Mucosa of descending colon (tissue), 3 donors: Measurements from ENCODE around the gene HS6ST2. TPM values are rescaled to one million over a fixed set of nuclear protein-coding genes. Genes with fewer than 3 reads are reported as not detected.

Experiments used
- ATAC-seq: fragments of 200-7000 bp; cut with Tn5 transposase; one replicate; pipeline ENCODE4 v1.9.1; 2020; ENCODE audit warnings: mild to moderate bottlenecking, moderate library complexity
- DNase-seq, 3 donors: peaks; one replicate each; pipeline ENCODE4 v3.0.0-alpha.2; 2020
- H3K36me3 ChIP-seq: fragments of 200-600 bp; one replicate; pipeline ENCODE4 v1.8.0; 2021; ENCODE audit warnings: low read depth, mild to moderate bottlenecking
- H3K4me1 ChIP-seq: fragments of 200-600 bp; one replicate; pipeline ENCODE4 v1.8.0; 2021; ENCODE audit warnings: low read depth, mild to moderate bottlenecking
- H3K4me3 ChIP-seq: fragments of 200-600 bp; one replicate; pipeline ENCODE4 v1.8.0; 2021; ENCODE audit warnings: mild to moderate bottlenecking
- H3K9me3 ChIP-seq: fragments of 200-600 bp; one replicate; pipeline ENCODE4 v1.8.0; 2021; ENCODE audit warnings: mild to moderate bottlenecking
- intact Hi-C, 2 donors: fragments of 100-400 bp; cut with DNase I in 1 of 2; cut with micrococcal nuclease in 1 of 2; formaldehyde crosslinking; loops; one replicate each; pipeline versions ENCODE4 v1.11.0 to v1.11.1; 2022; cut with DNase I, micrococcal nuclease
- long read RNA-seq, 2 donors: library from polyadenylated mRNA; unstranded; transcript quantifications; one replicate each; pipeline ENCODE4 v2.0.0, GENCODE V29; 2019 to 2021
- total RNA-seq, 3 donors: library from RNA; stranded (reverse); fragmentation: NEBNext Ultra II Directional in 2 of 3; extraction: Animal tissue kit (Norgen Biotek cat#: 25700) in 2 of 3; gene quantifications; one replicate each; pipeline versions ENCODE4 v1.2.1 to v1.2.4, GENCODE V29; 2021 to 2023
- TF ChIP-seq, protein P1 (sequence below): fragments of 200-600 bp; IDR thresholded peaks from one replicate; pipeline ENCODE4 v1.8.0; 2022; ENCODE audit warnings: antibody characterized with exemption, mild to moderate bottlenecking
- donor health status: DM: no; HTN: no; CAD: no; lungs with moderate emphysema.
- donor health status: DM: no; HTN: no; CAD: no.
- donor health status: DM: no; HTN: yes; CAD: no.

The HS6ST2 gene
- total RNA-seq, result 1 to 10 TPM in 1 of 3 donors, under 1 TPM in 2; 0.38 to 1.5 (median 0.52) TPM
- long read RNA-seq, donor 1, result 0 reads
- long read RNA-seq, donor 2, result 0 reads

GRCh38 chrX:132958091-132958703, at the start of gene HS6ST2:
Gene HS6ST2, minus strand, starts transcription at chrX:132958629.
- H3K9me3 ChIP-seq, result no peaks in the 10 kb centered on the region
- ATAC-seq, result peak; percentile 65
- peak; percentile 8 to 48 (median 48) for DNase-seq
- peaks cover 4% of the 10 kb centered on the region for H3K4me1 ChIP-seq
- no peaks in the 10 kb centered on the region for H3K36me3 ChIP-seq
- TF ChIP-seq, protein P1, sequence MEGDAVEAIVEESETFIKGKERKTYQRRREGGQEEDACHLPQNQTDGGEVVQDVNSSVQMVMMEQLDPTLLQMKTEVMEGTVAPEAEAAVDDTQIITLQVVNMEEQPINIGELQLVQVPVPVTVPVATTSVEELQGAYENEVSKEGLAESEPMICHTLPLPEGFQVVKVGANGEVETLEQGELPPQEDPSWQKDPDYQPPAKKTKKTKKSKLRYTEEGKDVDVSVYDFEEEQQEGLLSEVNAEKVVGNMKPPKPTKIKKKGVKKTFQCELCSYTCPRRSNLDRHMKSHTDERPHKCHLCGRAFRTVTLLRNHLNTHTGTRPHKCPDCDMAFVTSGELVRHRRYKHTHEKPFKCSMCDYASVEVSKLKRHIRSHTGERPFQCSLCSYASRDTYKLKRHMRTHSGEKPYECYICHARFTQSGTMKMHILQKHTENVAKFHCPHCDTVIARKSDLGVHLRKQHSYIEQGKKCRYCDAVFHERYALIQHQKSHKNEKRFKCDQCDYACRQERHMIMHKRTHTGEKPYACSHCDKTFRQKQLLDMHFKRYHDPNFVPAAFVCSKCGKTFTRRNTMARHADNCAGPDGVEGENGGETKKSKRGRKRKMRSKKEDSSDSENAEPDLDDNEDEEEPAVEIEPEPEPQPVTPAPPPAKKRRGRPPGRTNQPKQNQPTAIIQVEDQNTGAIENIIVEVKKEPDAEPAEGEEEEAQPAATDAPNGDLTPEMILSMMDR, result no peak
- H3K4me3 ChIP-seq, result no peak within 1 kb of the TSS
- intact Hi-C loops, result no loop called here

- H3K4me3 ChIP-seq, result no peak overlapping the region
- no peaks in the 10 kb centered on the region for H3K4me1 ChIP-seq
- H3K9me3 ChIP-seq, result no peaks in the 10 kb centered on the region
- intact Hi-C loops, result no loop called here
- TF ChIP-seq, protein P1, result no peak
- DNase-seq (no peak), ATAC-seq (no peak)
- H3K36me3 ChIP-seq, result no peaks in the 10 kb centered on the region
Observed at GRCh38 chrX:133007458-133007857, 49.0 kb upstream of the HS6ST2 start.

DNA sequence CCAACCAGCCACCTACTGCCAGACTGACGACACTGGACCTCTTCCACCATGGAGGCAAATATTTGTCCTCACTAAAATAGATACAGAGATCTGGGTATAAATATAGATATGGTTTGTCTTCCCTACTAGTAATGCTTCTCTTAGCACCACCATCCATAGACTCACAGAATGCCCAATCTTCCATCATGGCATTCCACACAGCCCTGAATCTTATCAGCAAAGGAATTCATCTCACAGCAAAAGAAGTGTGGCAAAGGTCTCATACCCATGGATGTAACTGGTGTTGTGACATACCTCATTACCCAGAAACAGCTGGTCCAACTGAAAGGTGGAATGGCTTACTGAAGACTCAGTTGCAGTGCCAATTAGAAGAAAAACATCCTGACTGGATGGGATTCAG, 47.2 kb upstream of the HS6ST2 start:
- Histone ChIP-seq H3K4me1 (no peaks in the 10 kb centered on the region), H3K9me3 (no peaks in the 10 kb centered on the region), H3K4me3 (no peak overlapping the region), H3K36me3 (no peaks in the 10 kb centered on the region)
- intact Hi-C loops, result no loop called here
- DNase-seq (no peak), ATAC-seq (no peak)
- TF ChIP-seq, protein P1, result no peak

DNA sequence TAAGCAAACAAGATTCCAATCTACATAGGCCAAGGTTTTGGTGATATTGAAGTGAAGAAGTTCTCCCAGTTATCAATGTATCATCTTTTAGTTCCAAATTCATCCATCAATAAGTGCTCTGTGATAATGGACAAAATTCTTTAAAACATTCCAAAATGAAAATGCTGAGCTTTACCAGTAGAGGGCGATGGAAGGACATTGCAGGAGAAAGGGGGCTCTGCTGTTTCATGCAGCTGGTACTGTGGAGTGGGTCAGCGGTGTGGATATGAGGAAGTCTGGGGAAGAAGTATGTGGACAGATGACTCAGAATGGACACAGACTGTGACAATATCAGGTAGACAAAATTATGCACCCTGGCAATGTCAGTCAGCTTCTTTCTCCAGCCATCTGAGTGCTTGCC, 46.6 kb upstream of the HS6ST2 start:
- Histone ChIP-seq H3K4me3 (no peak overlapping the region), H3K9me3 (no peaks in the 10 kb centered on the region), H3K36me3 (no peaks in the 10 kb centered on the region), H3K4me1 (no peaks in the 10 kb centered on the region)
- TF ChIP-seq, protein P1, result no peak
- ATAC-seq (no peak), DNase-seq (no peak)
- intact Hi-C loops, result no loop called here

DNA sequence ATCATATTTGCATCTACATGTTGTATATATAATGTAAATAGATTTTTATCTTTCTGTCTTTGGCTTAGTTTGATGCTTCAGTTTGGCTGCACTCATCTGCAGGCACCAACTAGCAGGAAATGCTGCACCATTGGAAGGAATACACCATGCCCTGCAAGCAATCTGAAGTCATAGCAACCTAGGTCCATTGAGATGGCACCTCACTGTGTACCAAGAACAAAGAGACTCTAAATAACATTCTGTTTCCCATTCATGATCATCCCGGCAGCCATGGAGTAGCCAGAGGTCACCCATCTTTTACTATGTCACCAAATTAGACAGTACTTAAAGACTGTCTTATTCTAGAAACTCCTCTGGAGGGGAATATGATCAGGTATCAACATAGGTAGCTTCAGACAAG, 40.8 kb upstream of the HS6ST2 start:
- no peaks in the 10 kb centered on the region for H3K36me3 ChIP-seq
- no peak for ATAC-seq
- H3K4me1 ChIP-seq, result no peaks in the 10 kb centered on the region
- no peak overlapping the region for H3K4me3 ChIP-seq
- intact Hi-C loops, result no loop called here
- TF ChIP-seq, protein P1, result no peak
- H3K9me3 ChIP-seq, result no peaks in the 10 kb centered on the region
- no peak for DNase-seq

GRCh38 chrX:132990835-132991234, 32.4 kb upstream of the HS6ST2 start:
- DNase-seq, result no peak
- no peak for ATAC-seq
- intact Hi-C loops, result no loop called here
- H3K4me3 ChIP-seq, result no peak overlapping the region
- no peaks in the 10 kb centered on the region for H3K36me3 ChIP-seq
- H3K4me1 ChIP-seq, result no peaks in the 10 kb centered on the region
- TF ChIP-seq, protein P1, result no peak
- no peaks in the 10 kb centered on the region for H3K9me3 ChIP-seq
